Upper lobe of left lung (tissue), 4 donors: ENCODE measurements around the gene LSM3.

Source experiments
- CTCF ChIP-seq, 6 experiments: fragments of 450-650 bp in 4 of 6; fragments of 200-600 bp in 2 of 6; sonication (generic) in 2 of 6; IDR thresholded peaks; one replicate each; pipeline ENCODE4 v1.5.1; 2016 to 2019; ENCODE audit warnings: antibody characterized with exemption in 6 of 6
- EP300 ChIP-seq, 4 donors: sonication (generic); formaldehyde crosslinking; IDR thresholded peaks; one replicate each; pipeline ENCODE4 v1.5.1; 2017; ENCODE audit warnings: antibody characterized with exemption in 4 of 4, control low read depth in 2 of 4
- POLR2A ChIP-seq, 4 donors: fragments of 450-650 bp; IDR thresholded peaks; one replicate each; pipeline ENCODE4 v1.5.1; 2016 to 2017; ENCODE audit warnings: antibody characterized with exemption in 4 of 4, mild to moderate bottlenecking in 2 of 4
- POLR2AphosphoS5 ChIP-seq, 2 donors: sonication (generic); formaldehyde crosslinking; IDR thresholded peaks; one replicate each; pipeline ENCODE4 v1.5.1; 2017; ENCODE audit warnings: antibody characterized with exemption in 2 of 2

- no peak for TF ChIP-seq POLR2A (IDR thresholded peaks at IDR 0.05)
- no peak for TF ChIP-seq CTCF (IDR thresholded peaks at IDR 0.05)
- no peak for TF ChIP-seq EP300 (IDR thresholded peaks at IDR 0.05)
- TF ChIP-seq POLR2AphosphoS5 (IDR thresholded peaks at IDR 0.05) = no peak
Measured at GRCh38 chr3:14152963-14153355, 25.7 kb upstream of the LSM3 start.
